Measurements from ENCODE around the gene ATM.

The ATM gene

DNA sequence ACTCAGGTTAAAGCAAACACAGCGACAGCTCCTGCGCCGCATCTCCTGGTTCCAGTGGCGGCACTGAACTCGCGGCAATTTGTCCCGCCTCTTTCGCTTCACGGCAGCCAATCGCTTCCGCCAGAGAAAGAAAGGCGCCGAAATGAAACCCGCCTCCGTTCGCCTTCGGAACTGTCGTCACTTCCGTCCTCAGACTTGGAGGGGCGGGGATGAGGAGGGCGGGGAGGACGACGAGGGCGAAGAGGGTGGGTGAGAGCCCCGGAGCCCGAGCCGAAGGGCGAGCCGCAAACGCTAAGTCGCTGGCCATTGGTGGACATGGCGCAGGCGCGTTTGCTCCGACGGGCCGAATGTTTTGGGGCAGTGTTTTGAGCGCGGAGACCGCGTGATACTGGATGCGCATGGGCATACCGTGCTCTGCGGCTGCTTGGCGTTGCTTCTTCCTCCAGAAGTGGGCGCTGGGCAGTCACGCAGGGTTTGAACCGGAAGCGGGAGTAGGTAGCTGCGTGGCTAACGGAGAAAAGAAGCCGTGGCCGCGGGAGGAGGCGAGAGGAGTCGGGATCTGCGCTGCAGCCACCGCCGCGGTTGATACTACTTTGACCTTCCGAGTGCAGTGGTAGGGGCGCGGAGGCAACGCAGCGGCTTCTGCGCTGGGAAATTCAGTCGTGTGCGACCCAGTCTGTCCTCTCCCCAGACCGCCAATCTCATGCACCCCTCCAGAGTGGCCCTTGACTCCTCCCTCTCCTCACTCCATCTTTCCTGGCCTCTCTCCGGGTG, at the start of gene ATM, which contains the start of gene NPAT:
TSS of gene ATM (plus strand) at position 494 of the 774 bp plus-strand sequence. CDS start 4,558 bp downstream, outside the sequence.
TSS of gene NPAT (minus strand) at position 65 of the 774 bp plus-strand sequence. CDS start 102 bp downstream, outside the sequence.
- DNase-seq (ENCODE audit: low spot score) = peak; percentile 100

DNA sequence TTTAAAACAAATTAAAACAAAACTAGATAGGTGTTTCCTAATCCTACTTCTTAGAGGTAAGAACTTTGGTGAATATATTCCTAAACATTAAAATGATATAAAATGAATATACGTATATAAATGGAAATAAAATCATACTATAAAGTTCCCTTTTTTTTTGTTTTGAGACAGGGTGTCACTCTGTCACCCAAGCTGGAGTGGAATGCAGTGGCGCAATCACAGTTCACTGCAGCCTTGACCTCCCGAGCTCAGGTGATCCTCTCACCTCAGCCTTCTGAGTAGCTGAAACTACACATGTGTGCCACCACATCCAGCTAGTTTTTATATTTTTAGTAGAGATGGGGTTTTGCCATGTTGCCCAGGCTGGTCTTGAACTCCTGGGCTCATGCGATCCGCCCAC, 45.3 kb upstream of the ATM start:
- no peak for DNase-seq (ENCODE audit: low spot score)

GRCh38 chr11:108193725-108194124, 29.1 kb upstream of the ATM start:
- DNase-seq (ENCODE audit: low spot score) = no peak

- DNase-seq (ENCODE audit: low spot score) = no peak
Measured at GRCh38 chr11:108196901-108197300, 26.0 kb upstream of the ATM start.

DNA sequence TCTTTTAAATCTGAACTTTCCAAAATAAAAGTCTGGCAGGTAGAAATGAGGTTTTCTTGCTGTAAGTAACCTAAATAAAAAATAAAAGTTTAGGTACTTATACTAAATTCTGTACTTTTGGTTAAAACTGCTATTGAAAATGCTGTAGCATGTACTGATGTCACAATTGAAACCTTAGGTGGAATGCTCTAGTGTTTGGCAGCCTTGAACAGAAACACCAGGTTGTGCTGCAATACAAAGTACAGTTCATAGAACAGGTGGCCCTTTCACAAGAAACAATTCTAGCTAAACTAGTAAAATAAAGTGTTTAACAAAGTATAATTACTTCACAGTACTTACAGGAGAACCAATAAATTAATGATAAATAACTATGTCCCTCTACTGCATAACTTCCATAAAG, 25.5 kb upstream of the ATM start:
- no peak for DNase-seq (ENCODE audit: low spot score)

DNA sequence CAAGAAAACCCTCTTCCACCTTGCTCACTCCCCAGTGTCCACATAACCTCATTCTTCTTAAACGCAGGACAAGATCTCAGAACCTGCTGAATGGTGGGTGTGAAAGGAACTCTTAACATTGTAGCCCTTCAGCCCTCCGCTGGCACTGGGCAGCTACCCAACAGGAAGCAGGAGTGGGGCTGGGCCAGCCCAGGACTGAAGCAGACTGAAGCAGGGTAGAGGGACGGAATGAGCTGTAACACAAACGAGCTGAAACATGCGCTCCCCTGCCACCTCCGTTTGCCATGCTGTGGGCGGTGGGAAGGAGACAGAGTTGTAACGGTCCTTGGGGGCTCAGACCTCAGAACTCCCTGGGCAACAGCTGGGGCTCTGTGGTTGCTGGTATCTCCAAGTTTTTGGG, 24.0 kb upstream of the ATM start:
- DNase-seq (ENCODE audit: low spot score) = no peak

GRCh38 chr11:108199446-108200321, 23.2 kb upstream of the ATM start:
- DNase-seq (ENCODE audit: low spot score) = no peak

GRCh38 chr11:108203075-108203474, 19.8 kb upstream of the ATM start:
- DNase-seq (ENCODE audit: low spot score) = no peak

- DNase-seq (ENCODE audit: low spot score) = no peak
Measured at GRCh38 chr11:108204376-108204775, 18.5 kb upstream of the ATM start.

- DNase-seq (ENCODE audit: low spot score) = no peak
Measured at GRCh38 chr11:108204929-108205499, 17.9 kb upstream of the ATM start.

DNA sequence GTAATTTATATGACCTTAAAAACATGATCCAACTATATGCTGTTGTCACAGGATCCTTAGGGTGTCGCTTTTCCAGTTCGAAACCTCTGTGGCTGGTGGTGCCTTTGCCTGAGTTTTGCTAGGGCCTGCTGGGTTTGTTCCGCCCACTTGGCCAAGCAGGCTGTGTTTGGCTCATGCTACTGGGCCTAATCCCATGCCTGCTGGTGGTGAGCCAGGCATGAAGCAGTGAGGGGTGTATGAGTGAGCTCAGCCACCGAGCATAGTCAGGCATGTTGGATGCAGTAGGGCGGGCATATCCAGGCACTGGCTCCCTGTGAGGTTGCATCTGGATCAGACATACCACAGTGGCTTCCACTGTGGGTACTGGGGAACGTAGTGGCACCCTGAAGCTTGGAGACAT, 16.7 kb upstream of the ATM start:
- DNase-seq (ENCODE audit: low spot score) = no peak

GRCh38 chr11:108206969-108207682, 15.7 kb upstream of the ATM start:
- no peak for DNase-seq (ENCODE audit: low spot score)

- no peak for DNase-seq (ENCODE audit: low spot score)
Measured at GRCh38 chr11:108207683-108208060, 15.2 kb upstream of the ATM start.

GRCh38 chr11:108210441-108210840, 12.4 kb upstream of the ATM start:
- DNase-seq (ENCODE audit: low spot score) = no peak

- no peak for DNase-seq (ENCODE audit: low spot score)
Measured at GRCh38 chr11:108213784-108214183, 9.1 kb upstream of the ATM start.

DNA sequence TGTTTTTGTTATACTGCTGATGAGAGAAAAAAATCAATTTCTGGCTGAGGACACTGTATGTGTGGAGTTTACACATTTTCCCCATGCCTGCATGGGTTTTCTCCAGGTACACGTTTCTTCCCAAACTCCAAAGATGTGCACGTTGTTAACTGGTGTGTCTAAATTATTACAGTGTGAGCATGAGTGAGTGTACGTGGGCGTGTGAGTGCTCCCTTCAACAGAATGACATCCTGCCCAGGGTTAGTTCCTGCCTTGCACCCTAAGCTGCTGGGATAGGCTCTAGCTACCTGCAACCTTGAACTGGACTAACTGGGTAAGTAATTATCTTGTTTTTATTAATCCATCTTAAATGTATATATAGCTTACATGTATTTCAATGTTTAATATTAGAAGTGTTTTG, 5.9 kb upstream of the ATM start:
- DNase-seq (ENCODE audit: low spot score) = no peak

DNA sequence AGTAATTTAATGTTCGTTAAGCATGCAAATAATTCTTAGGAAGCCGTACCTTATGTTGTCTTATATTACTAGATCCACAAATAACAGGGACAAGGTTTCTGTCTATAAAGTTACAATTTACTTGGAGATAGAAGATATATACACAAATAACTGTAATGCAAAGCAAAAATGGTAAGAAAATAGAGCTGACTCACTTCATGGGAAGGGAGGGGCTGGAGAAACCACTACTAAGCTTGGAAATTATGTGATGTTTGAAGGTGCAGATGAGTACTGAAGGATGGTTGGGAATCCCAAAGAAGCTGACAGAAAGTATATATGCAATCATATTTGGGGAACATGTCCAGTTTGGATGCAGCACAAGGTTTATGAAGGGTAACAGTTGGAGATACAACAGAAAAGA, 4.4 kb upstream of the ATM start:
- DNase-seq (ENCODE audit: low spot score) = no peak

DNA sequence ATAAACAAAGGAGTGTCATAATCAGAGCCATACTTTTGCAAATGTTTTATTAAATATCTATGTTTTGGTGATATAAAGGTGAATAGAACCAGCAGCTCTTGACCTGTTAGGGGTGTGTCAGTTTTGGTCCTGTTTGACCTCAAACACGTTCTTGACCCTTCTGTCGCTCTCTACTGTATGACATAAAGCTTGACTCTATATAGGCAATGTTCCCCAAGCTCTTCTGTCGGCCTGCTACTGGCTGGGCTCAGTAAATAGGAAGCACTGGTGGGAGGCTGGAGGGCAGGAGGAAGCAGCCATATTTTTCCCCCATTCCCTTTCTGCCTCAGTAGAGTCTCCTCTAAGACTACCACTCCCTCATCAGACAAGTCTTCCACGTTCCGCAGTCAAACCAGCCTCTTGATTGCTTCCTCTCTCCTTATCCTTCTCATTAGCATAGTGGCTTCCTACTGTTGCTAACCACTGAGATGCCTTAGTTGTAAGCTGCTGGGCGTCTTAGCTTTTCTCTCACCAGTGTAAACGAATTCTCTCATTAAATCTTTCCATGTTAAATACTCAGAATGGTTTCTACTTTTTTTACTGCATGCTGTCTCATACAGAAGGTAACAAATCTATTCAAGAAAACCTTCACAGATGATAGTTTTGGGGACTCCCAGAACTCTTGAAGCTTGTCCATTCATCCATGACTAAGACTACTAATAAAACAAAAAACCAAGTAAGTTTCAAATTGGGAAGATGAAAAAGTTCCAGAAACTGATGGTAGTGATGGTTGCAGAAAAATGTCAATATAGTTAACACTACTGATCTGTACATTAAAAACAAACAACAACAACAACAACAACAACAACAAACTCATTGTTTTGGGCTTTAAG, 3.7 kb upstream of the ATM start:
- no peak for DNase-seq (ENCODE audit: low spot score)

GRCh38 chr11:108220721-108221336, 2.0 kb upstream of the ATM start:
- no peak for DNase-seq (ENCODE audit: low spot score)

- no peak for DNase-seq (ENCODE audit: low spot score)
Measured at GRCh38 chr11:108221371-108221770, 1.5 kb upstream of the ATM start.
